Panc1 (cell line): ENCODE measurements around the gene SLC25A22.

Source experiments
- CTCF ChIP-seq: fragments of 450-650 bp; IDR thresholded peaks from 2 replicates; pipeline ENCODE4 v1.5.1; 2017; ENCODE audit warnings: mild to moderate bottlenecking
- POLR2AphosphoS5 ChIP-seq: IDR thresholded peaks from 2 replicates; pipeline ENCODE4 v1.6.1; 2012; ENCODE audit warnings: mild to moderate bottlenecking, low read depth, low read length, moderate library complexity
- SIN3A ChIP-seq: IDR thresholded peaks from 2 replicates; pipeline ENCODE4 v1.6.1; 2012; ENCODE audit warnings: low read depth, mild to moderate bottlenecking, low read length, moderate library complexity, borderline replicate concordance; ENCODE audit not compliant: insufficient read depth
- TCF7L2 ChIP-seq: IDR thresholded peaks from 2 replicates; pipeline ENCODE4 v1.6.1; 2011; ENCODE audit warnings: mild to moderate bottlenecking, low read depth, low read length, inconsistent platforms

- TF ChIP-seq CTCF (no peak), POLR2AphosphoS5 (no peak), SIN3A (no peak), TCF7L2 (no peak)
Observed at GRCh38 chr11:748007-748359, 50.1 kb downstream of the SLC25A22 start.
